Thyroid gland (tissue), 4 donors: ENCODE results near the gene ATXN7L2. TPM values are rescaled to one million over a fixed set of nuclear protein-coding genes. Genes with fewer than 3 reads are reported as not detected.

Experiments used
- DNase-seq, 2 donors: peaks; one replicate each; pipeline ENCODE4 v3.0.0-alpha.2; 2019
- H3K27ac ChIP-seq, 3 donors: fragments of 200-600 bp; sonication (generic); 1 replicate in 2 of 3; 2 replicates in 1 of 3; pipeline ENCODE4 v1.5.1; 2016 to 2019; ENCODE audit warnings: mild to moderate bottlenecking in 1 of 3, moderate library complexity in 1 of 3
- H3K27me3 ChIP-seq: fragments of 200-600 bp; sonication (generic); one replicate; pipeline ENCODE4 v1.5.1; 2019
- H3K36me3 ChIP-seq, 2 donors: fragments of 200-600 bp; sonication (generic); one replicate each; pipeline ENCODE4 v1.5.1; 2016 to 2019
- H3K4me1 ChIP-seq, 2 donors: fragments of 200-600 bp; sonication (generic); one replicate each; pipeline ENCODE4 v1.5.1; 2017 to 2019
- H3K4me3 ChIP-seq, 3 donors: fragments of 200-600 bp; sonication (generic); replicated peaks in 1 of 3; 1 replicate in 2 of 3; 2 replicates in 1 of 3; pipeline ENCODE4 v1.5.1; 2016; ENCODE audit warnings: mild to moderate bottlenecking in 1 of 3
- H3K9me3 ChIP-seq: fragments of 200-600 bp; sonication (generic); one replicate; pipeline ENCODE4 v1.5.1; 2017
- POLR2A ChIP-seq, 2 donors: fragments of 450-650 bp; IDR thresholded peaks; one replicate each; pipeline ENCODE4 v1.6.1; 2017; ENCODE audit warnings: antibody characterized with exemption in 2 of 2, mild to moderate bottlenecking in 2 of 2, moderate library complexity in 1 of 2
- WGBS, 2 donors: methylation state at CpG; one replicate each; pipeline ENCODE4 v1.1.5; 2017; 5-methylcytosine and 5-hydroxymethylcytosine counted together
- intact Hi-C: fragments of 100-400 bp; cut with DNase I; formaldehyde crosslinking; loops from one replicate; pipeline ENCODE4 v1.15.1; 2023
- total RNA-seq, 4 donors: library from RNA; depleted of rRNA; stranded (reverse); fragments of >200 nt; gene quantifications; one replicate each; pipeline ENCODE4 v1.2.3, GENCODE V29; 2016
- TF ChIP-seq, protein P1 (sequence below), 6 experiments: fragments of 200-600 bp in 3 of 6; fragments of 450-650 bp in 3 of 6; sonication (generic) in 3 of 6; IDR thresholded peaks; one replicate each; pipeline ENCODE4 v1.5.1; 2016 to 2019; ENCODE audit warnings: antibody characterized with exemption in 6 of 6, mild to moderate bottlenecking in 2 of 6, inconsistent platforms in 1 of 6, moderate library complexity in 1 of 6

The ATXN7L2 gene
- total RNA-seq, 4 donors from 2014 or later, result 5.8 to 11.7 (median 8.4) TPM

DNA sequence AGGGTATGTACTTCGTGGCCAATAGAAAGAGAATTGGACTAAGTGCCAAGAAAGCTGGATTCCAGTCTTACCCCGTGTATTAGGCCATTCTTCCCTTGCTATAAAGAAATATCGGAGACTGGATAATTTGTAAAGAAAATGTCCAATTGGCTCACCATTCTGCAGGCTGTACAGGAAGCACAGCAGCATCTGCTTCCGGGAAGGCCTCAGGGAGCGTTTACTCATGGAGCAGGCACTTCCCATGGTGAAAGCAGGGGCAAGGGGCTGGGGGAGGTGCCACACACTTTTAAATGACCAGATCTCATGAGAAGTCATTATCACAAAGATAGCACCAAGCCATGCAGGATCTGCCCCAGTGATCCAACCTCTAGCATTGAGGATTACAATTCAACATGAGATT is 33.6 kb downstream of the ATXN7L2 start:
- Histone ChIP-seq H3K36me3 (no peaks in the 10 kb centered on the region), H3K9me3 (no peaks in the 10 kb centered on the region), H3K27me3 (no peaks in the 10 kb centered on the region), H3K4me1 (peaks cover 0 to 4% of the 10 kb centered on the region in 2 donors), H3K4me3 (no peak overlapping the region), H3K27ac (no peak overlapping the region)
- no peak for DNase-seq
- TF ChIP-seq, protein P1, sequence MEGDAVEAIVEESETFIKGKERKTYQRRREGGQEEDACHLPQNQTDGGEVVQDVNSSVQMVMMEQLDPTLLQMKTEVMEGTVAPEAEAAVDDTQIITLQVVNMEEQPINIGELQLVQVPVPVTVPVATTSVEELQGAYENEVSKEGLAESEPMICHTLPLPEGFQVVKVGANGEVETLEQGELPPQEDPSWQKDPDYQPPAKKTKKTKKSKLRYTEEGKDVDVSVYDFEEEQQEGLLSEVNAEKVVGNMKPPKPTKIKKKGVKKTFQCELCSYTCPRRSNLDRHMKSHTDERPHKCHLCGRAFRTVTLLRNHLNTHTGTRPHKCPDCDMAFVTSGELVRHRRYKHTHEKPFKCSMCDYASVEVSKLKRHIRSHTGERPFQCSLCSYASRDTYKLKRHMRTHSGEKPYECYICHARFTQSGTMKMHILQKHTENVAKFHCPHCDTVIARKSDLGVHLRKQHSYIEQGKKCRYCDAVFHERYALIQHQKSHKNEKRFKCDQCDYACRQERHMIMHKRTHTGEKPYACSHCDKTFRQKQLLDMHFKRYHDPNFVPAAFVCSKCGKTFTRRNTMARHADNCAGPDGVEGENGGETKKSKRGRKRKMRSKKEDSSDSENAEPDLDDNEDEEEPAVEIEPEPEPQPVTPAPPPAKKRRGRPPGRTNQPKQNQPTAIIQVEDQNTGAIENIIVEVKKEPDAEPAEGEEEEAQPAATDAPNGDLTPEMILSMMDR (IDR thresholded peaks at IDR 0.05), result no peak
- intact Hi-C loops, result no loop called here
- 88 to 90% methylated on average over 5 of the region's 5 CpGs for WGBS, 2 donors

DNA sequence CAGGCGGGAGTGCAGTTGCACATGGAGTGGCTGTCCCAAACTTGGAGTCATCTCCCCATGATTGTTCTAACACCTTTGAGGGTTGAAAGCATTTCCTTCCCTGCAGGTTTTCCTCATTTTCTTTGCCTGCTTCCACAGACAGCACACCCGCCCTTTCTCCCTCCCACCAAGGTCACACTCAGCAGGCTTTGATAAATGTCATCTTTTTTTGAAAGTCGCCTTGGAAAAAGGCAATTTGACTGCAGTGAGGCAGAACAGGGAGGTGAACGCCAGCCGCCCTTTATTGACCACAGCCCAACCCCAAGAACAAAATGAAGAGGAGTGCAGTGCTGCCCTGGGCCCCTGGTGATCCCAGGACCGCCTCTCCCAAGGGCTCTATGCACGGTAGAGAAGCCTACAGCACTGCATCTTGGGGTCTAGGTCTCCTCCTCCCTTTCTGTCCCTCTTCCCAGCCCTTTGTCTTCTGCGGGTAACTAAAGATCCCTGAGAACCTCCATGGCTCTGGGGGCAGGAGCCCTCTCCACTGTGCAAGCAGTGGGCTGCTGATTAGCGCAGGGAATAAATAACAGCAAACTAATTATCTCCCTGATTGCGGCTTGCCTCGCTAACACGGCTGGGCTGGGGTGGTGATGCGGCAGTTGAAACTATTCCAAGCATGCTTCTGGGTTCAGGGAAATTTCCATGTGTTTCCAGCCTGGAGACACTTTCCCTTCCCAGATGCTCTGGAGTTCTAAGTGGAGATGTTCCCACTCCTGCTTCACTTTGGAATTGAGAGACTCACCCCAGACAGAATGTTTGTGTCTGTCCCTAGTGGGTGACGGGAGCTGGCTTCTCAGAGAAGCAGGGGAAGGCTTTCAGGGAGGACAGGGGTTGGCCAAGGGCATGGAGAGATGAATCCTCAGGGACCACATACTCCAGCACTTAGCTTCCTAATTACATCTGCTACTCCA is 37.6 kb downstream of the ATXN7L2 start:
- intact Hi-C loops, result no loop called here
- Histone ChIP-seq H3K27ac (no peak overlapping the region), H3K9me3 (no peaks in the 10 kb centered on the region), H3K27me3 (no peaks in the 10 kb centered on the region), H3K4me1 (peaks cover 0 to 4% of the 10 kb centered on the region in 2 donors), H3K36me3 (no peaks in the 10 kb centered on the region), H3K4me3 (no peak overlapping the region)
- WGBS, 2 donors, result 69 to 80% methylated on average over 14 of the region's 14 CpGs
- TF ChIP-seq, protein P1 (IDR thresholded peaks at IDR 0.05), result no peak
- no peak for TF ChIP-seq POLR2A (IDR thresholded peaks at IDR 0.05)
- no peak for DNase-seq

DNA sequence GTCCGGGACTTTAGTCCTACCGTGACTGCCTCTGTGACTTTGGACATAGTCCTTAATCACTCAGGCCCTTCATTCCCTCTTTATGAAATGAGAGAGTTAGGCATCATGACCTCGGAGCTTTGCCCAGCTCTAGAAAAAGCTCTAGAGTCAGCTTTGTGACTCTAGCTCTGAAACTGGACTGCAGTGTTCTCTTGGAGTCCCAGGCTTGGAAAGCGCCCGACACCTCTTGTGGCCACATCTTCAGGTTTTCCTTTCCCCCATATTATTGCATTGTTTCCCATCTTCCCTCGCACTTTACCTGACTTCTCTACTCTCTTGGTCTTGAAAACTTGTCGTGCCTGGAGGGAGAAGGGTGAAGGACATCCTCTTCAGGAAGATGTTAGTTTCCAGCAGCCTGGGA is 38.3 kb downstream of the ATXN7L2 start:
- Histone ChIP-seq H3K9me3 (no peaks in the 10 kb centered on the region), H3K4me1 (peaks cover 0 to 4% of the 10 kb centered on the region in 2 donors), H3K36me3 (no peaks in the 10 kb centered on the region), H3K27ac (no peak overlapping the region), H3K27me3 (no peaks in the 10 kb centered on the region), H3K4me3 (no peak overlapping the region)
- TF ChIP-seq POLR2A (IDR thresholded peaks at IDR 0.05), result no peak
- TF ChIP-seq, protein P1 (IDR thresholded peaks at IDR 0.05), result no peak
- WGBS, 2 donors, result 53 to 56% methylated on average over 7 of the region's 7 CpGs
- peak in 1 of 2 donors; percentile 30 for DNase-seq
- intact Hi-C loops, result no loop called here

DNA sequence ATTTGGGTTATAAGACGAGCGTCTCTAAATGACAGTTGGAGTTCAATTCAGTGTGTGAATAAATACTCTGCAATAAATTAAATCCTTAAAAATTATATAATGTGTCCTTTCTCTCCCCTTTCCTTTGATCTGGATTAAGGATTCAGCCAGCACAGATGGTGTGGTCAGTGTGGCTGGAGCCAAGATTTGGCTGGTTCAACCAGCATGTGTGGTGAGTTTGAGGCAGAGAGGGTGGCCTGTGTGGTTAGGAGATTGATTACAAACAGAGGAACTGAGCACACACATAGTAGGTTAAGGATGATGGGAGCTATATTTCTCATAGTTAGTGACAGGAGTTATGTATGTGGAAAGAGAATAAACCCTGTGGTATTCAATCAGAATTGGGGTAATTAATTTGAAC is 40.0 kb downstream of the ATXN7L2 start:
- Histone ChIP-seq H3K36me3 (no peaks in the 10 kb centered on the region), H3K4me3 (no peak overlapping the region), H3K27ac (no peak overlapping the region), H3K27me3 (no peaks in the 10 kb centered on the region), H3K4me1 (peaks cover 0 to 4% of the 10 kb centered on the region in 2 donors), H3K9me3 (no peaks in the 10 kb centered on the region)
- no peak for DNase-seq
- 94 to 95% methylated on average over 2 of the region's 2 CpGs for WGBS, 2 donors
- TF ChIP-seq POLR2A (IDR thresholded peaks at IDR 0.05), result no peak
- TF ChIP-seq, protein P1 (IDR thresholded peaks at IDR 0.05), result no peak
- intact Hi-C loops, result no loop called here

DNA sequence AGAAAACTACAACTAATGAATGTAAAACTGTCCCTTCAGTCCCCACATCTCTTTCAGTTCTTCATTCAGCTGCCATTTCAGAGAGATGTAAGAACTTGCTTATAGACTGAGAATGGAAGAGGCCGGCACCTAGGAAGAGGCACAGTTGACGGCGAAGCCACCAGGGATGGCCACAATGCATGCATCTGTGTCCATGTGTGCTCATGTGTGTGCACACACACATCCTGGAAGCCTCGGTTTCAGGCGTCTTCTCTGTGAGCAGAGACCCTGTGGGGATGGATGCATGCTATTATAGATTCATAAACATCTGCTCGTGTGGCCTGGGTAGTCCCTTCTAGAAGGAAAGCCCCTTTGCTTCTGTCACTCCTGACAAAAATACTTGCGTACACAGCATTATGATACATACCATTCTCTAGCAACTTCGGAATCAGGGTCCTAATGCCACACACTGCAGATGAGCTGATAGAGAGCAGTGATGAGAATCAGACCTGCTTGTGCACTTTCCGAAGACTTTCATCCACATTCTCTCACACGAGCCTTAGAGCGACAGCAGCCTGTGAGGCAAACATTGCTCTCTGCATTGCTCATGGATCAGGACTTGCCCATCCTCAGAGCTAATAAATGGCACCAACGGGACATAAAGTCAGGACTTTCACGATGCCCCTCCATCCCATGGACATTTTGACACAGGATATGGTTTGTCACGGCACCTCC is 43.5 kb downstream of the ATXN7L2 start:
- intact Hi-C loops, result no loop called here
- H3K4me1 ChIP-seq, result peaks cover 0 to under 1% of the 10 kb centered on the region in 2 donors
- H3K9me3 ChIP-seq, result no peaks in the 10 kb centered on the region
- DNase-seq, result no peak
- no peak overlapping the region for H3K27ac ChIP-seq
- H3K27me3 ChIP-seq, result no peaks in the 10 kb centered on the region
- no peak overlapping the region for H3K4me3 ChIP-seq
- no peak for TF ChIP-seq POLR2A (IDR thresholded peaks at IDR 0.05)
- 76 to 86% methylated on average over 14 of the region's 14 CpGs for WGBS, 2 donors
- H3K36me3 ChIP-seq, result no peaks in the 10 kb centered on the region
